Thyroid gland (tissue), 4 donors: ENCODE results near the gene GPR3. TPM values are rescaled to one million over a fixed set of nuclear protein-coding genes. Genes with fewer than 3 reads are reported as not detected.
"Not testable (repeated sequence)": the region's sequence is repeated elsewhere in the genome, so short reads cannot be mapped to it uniquely, and the experiment has no call there.

Experiments used
- DNase-seq, 2 donors: peaks; one replicate each; pipeline ENCODE4 v3.0.0-alpha.2; 2019
- H3K27ac ChIP-seq, 3 donors: fragments of 200-600 bp; sonication (generic); 1 replicate in 2 of 3; 2 replicates in 1 of 3; pipeline ENCODE4 v1.5.1; 2016 to 2019; ENCODE audit warnings: mild to moderate bottlenecking in 1 of 3, moderate library complexity in 1 of 3
- H3K27me3 ChIP-seq: fragments of 200-600 bp; sonication (generic); one replicate; pipeline ENCODE4 v1.5.1; 2019
- H3K36me3 ChIP-seq, 2 donors: fragments of 200-600 bp; sonication (generic); one replicate each; pipeline ENCODE4 v1.5.1; 2016 to 2019
- H3K4me1 ChIP-seq, 2 donors: fragments of 200-600 bp; sonication (generic); one replicate each; pipeline ENCODE4 v1.5.1; 2017 to 2019
- H3K4me3 ChIP-seq, 3 donors: fragments of 200-600 bp; sonication (generic); replicated peaks in 1 of 3; 1 replicate in 2 of 3; 2 replicates in 1 of 3; pipeline ENCODE4 v1.5.1; 2016; ENCODE audit warnings: mild to moderate bottlenecking in 1 of 3
- H3K9me3 ChIP-seq: fragments of 200-600 bp; sonication (generic); one replicate; pipeline ENCODE4 v1.5.1; 2017
- POLR2A ChIP-seq, 2 donors: fragments of 450-650 bp; IDR thresholded peaks; one replicate each; pipeline ENCODE4 v1.6.1; 2017; ENCODE audit warnings: antibody characterized with exemption in 2 of 2, mild to moderate bottlenecking in 2 of 2, moderate library complexity in 1 of 2
- WGBS, 2 donors: methylation state at CpG; one replicate each; pipeline ENCODE4 v1.1.5; 2017; 5-methylcytosine and 5-hydroxymethylcytosine counted together
- intact Hi-C: fragments of 100-400 bp; cut with DNase I; formaldehyde crosslinking; loops from one replicate; pipeline ENCODE4 v1.15.1; 2023
- total RNA-seq, 4 donors: library from RNA; depleted of rRNA; stranded (reverse); fragments of >200 nt; gene quantifications; one replicate each; pipeline ENCODE4 v1.2.3, GENCODE V29; 2016
- TF ChIP-seq, protein P1 (sequence below), 6 experiments: fragments of 200-600 bp in 3 of 6; fragments of 450-650 bp in 3 of 6; sonication (generic) in 3 of 6; IDR thresholded peaks; one replicate each; pipeline ENCODE4 v1.5.1; 2016 to 2019; ENCODE audit warnings: antibody characterized with exemption in 6 of 6, mild to moderate bottlenecking in 2 of 6, inconsistent platforms in 1 of 6, moderate library complexity in 1 of 6

Gene GPR3
- total RNA-seq, 4 donors from 2014 or later = 0.11 to 2.1 (median 0.60) TPM

DNA sequence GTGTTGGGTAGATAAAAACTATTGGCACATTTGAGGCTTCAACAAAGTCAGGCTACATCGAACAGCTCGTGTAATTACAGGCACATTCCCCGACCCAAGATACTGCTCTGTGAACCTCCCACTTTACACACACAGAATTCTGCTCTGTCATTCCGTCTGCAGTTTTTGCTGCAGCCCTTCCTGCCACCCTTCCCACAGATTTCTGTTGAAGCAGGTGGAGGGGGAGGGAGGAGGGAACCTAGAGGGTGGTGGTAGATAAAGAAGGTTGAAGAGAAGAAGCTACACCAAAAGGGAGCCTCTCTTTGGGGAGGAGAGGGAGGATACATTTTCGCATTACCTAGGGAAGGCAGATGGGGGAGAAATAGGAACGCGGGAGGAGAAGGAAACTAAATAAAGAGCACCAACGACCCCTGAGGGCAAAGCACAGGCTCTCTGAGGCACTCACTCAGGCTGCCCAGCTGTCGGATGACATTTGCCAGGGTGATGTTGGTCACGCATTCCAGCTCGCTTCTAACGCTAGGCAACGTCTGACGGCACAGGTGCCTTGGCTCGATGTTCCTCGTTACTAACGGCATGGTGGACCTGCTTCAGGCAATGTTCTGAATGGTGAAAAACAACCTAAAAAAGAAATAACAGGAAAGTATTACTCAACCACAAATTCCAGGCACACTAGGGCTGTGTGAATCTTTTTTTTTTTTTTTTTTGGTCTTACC, 36.0 kb downstream of the GPR3 start:
- intact Hi-C loops = loop anchor here (10.0 kb wide), 1 partner anchor 56 kb away; no protein-coding TSS in a partner anchor
- 10 to 13% methylated on average over 17 of the region's 17 CpGs for WGBS, 2 donors
- DNase-seq = peak; percentile 78 to 81
- Histone ChIP-seq H3K36me3 (no peaks in the 10 kb centered on the region), H3K27ac (peak overlapping the region; percentile 85 to 96 (median 86)), H3K27me3 (no peaks in the 10 kb centered on the region), H3K9me3 (no peaks in the 10 kb centered on the region), H3K4me1 (peaks cover 63 to 72% of the 10 kb centered on the region in 2 donors), H3K4me3 (no peak overlapping the region)
- TF ChIP-seq, protein P1, sequence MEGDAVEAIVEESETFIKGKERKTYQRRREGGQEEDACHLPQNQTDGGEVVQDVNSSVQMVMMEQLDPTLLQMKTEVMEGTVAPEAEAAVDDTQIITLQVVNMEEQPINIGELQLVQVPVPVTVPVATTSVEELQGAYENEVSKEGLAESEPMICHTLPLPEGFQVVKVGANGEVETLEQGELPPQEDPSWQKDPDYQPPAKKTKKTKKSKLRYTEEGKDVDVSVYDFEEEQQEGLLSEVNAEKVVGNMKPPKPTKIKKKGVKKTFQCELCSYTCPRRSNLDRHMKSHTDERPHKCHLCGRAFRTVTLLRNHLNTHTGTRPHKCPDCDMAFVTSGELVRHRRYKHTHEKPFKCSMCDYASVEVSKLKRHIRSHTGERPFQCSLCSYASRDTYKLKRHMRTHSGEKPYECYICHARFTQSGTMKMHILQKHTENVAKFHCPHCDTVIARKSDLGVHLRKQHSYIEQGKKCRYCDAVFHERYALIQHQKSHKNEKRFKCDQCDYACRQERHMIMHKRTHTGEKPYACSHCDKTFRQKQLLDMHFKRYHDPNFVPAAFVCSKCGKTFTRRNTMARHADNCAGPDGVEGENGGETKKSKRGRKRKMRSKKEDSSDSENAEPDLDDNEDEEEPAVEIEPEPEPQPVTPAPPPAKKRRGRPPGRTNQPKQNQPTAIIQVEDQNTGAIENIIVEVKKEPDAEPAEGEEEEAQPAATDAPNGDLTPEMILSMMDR (IDR thresholded peaks at IDR 0.05) = no peak
- TF ChIP-seq POLR2A (IDR thresholded peaks at IDR 0.05) = peak in 1 of 2 donors; percentile 33

DNA sequence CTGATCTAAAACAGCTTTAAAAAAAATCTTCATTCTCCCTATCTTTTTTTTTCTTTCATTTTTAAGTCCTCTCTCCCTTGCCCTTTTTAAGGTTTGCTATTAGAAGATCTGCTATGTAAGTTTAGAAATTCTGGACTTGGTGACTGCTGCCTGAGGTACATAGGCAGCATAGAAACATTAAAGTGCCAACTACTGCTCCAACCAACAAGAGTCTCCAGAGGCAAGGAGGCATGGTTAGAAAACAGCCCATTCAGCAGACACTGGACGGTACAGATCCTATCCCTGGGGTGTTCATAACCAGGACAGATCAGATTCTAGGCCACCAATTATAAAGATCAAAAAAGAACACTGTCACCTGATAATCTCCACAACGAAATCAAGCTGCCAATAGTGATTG, 36.6 kb downstream of the GPR3 start:
- H3K4me3 ChIP-seq = no peak overlapping the region
- TF ChIP-seq, protein P1 (IDR thresholded peaks at IDR 0.05) = no peak
- no peak for TF ChIP-seq POLR2A (IDR thresholded peaks at IDR 0.05)
- H3K27ac ChIP-seq = peak overlapping the region; percentile 85 to 96 (median 86)
- intact Hi-C loops = loop anchor here (10.0 kb wide), 1 partner anchor 56 kb away; no protein-coding TSS in a partner anchor
- WGBS, 2 donors = 15 to 18% methylated on average over 2 of the region's 2 CpGs
- H3K36me3 ChIP-seq = no peaks in the 10 kb centered on the region
- no peaks in the 10 kb centered on the region for H3K27me3 ChIP-seq
- no peaks in the 10 kb centered on the region for H3K9me3 ChIP-seq
- H3K4me1 ChIP-seq = peaks cover 69 to 71% of the 10 kb centered on the region in 2 donors
- DNase-seq = no peak

DNA sequence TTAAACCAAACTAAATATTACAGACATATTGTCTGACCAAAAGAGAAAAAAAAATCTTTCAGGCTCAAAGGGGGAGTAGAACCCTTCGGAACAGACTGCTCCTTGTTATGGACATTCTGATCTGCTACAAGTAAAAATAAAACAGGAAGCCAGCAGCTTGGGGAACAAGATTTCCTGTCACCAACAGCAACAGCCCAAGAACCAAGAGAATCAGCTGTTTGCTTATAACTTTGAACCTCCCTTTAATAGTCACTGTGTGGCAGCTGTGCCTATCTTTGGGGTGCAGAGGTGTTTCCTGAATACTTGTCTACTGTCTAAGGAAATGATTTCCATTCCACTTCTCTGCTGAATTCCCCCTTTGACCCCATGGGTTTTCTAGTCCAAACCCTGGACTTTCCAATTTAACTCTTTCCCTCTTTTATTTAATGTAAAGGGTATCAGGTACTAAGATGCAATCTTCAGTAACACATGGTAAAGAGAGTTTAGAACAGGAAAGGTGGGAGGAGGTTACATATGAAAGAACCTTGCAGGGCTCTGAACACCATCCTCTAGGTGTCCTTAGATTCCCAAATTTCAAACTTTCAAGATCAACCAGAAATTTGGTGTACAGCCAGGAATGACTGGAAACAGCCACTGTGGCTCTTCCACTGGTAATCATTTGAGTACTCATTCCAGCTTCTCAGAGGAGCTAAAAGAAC, 38.6 kb downstream of the GPR3 start:
- intact Hi-C loops = no loop called here
- no peaks in the 10 kb centered on the region for H3K36me3 ChIP-seq
- peak overlapping the region; percentile 76 to 86 (median 85) for H3K27ac ChIP-seq
- H3K27me3 ChIP-seq = no peaks in the 10 kb centered on the region
- H3K4me3 ChIP-seq = no peak overlapping the region
- no peak for DNase-seq
- H3K4me1 ChIP-seq = peaks cover 80 to 90% of the 10 kb centered on the region in 2 donors
- WGBS, 2 donors = 33 to 35% methylated on average over 1 of the region's 1 CpG
- no peaks in the 10 kb centered on the region for H3K9me3 ChIP-seq
- TF ChIP-seq POLR2A (IDR thresholded peaks at IDR 0.05) = no peak
- TF ChIP-seq, protein P1 (IDR thresholded peaks at IDR 0.05) = peak in 4 of 6 experiments; percentile 7 to 34 (median 21)

- TF ChIP-seq POLR2A (IDR thresholded peaks at IDR 0.05) = no peak
- TF ChIP-seq, protein P1 (IDR thresholded peaks at IDR 0.05) = no peak
- Histone ChIP-seq H3K27ac (peak overlapping the region; percentile 76 to 86 (median 85)), H3K4me1 (peaks cover 78 to 91% of the 10 kb centered on the region in 2 donors), H3K4me3 (no peak overlapping the region), H3K9me3 (no peaks in the 10 kb centered on the region), H3K36me3 (no peaks in the 10 kb centered on the region), H3K27me3 (no peaks in the 10 kb centered on the region)
- intact Hi-C loops = no loop called here
- DNase-seq = no peak
- 66 to 73% methylated on average over 2 of the region's 2 CpGs for WGBS, 2 donors
These were observed 39.1 kb downstream of the GPR3 start for GRCh38 chr1:27431601-27431940.

GRCh38 chr1:27432725-27433124, 40.3 kb downstream of the GPR3 start:
- H3K9me3 ChIP-seq, DNase-seq, H3K27me3 ChIP-seq, H3K4me3 ChIP-seq, H3K36me3 ChIP-seq, intact Hi-C loops: not testable (repeated sequence)
- Histone ChIP-seq H3K27ac (peak overlapping the region in 2 of 3 donors; percentile 41 to 48), H3K4me1 (peaks cover 84 to 93% of the 10 kb centered on the region in 2 donors)
- 100% methylated on average over 1 of the region's 1 CpG for WGBS, 2 donors
